ENCODE data around the gene SPC24. TPM values are rescaled to one million over a fixed set of nuclear protein-coding genes. Genes with fewer than 3 reads are reported as not detected.
"Not testable (repeated sequence)": the region's sequence is repeated elsewhere in the genome, so short reads cannot be mapped to it uniquely, and the experiment has no call there.

SPC24 gene
- total and polyA plus RNA-seq, 9 donors = 10.8 to 18.7 (median 15.1) TPM

- 60% methylated on average over 4 of the region's 7 CpGs for WGBS (ENCODE audit: insufficient coverage)
- H3K27me3 ChIP-seq (ENCODE audit: control insufficient read depth, insufficient read depth, low read length) = no peaks in the 10 kb centered on the region
- H3K4me3 ChIP-seq (ENCODE audit: low read length) = no peak overlapping the region
- H3K27ac ChIP-seq (ENCODE audit: low read length) = peak overlapping the region; percentile 59
- peaks cover 56% of the 10 kb centered on the region for H3K36me3 ChIP-seq (ENCODE audit: control insufficient read depth, insufficient read depth, low read length)
- DNase-seq = no peak
- no peaks in the 10 kb centered on the region for H3K9me3 ChIP-seq (replicated peaks; ENCODE audit: control insufficient read depth, low read depth, low read length)
- peaks cover 5% of the 10 kb centered on the region for H3K4me1 ChIP-seq (ENCODE audit: control insufficient read depth, insufficient read depth, low read length)
These were observed 24.1 kb downstream of the SPC24 start for GRCh38 chr19:11131471-11131870.

GRCh38 chr19:11130824-11131455, 24.6 kb downstream of the SPC24 start:
- Histone ChIP-seq H3K27me3 (ENCODE audit: control insufficient read depth, insufficient read depth, low read length) (no peaks in the 10 kb centered on the region), H3K4me3 (ENCODE audit: low read length) (no peak overlapping the region), H3K4me1 (ENCODE audit: control insufficient read depth, insufficient read depth, low read length) (peaks cover 5% of the 10 kb centered on the region), H3K36me3 (ENCODE audit: control insufficient read depth, insufficient read depth, low read length) (peaks cover 61% of the 10 kb centered on the region), H3K9me3 (replicated peaks; ENCODE audit: control insufficient read depth, low read depth, low read length) (no peaks in the 10 kb centered on the region), H3K27ac (ENCODE audit: low read length) (peak overlapping the region; percentile 59)
- peak; percentile 79 for DNase-seq
- WGBS (ENCODE audit: insufficient coverage) = 42% methylated on average over 14 of the region's 19 CpGs

- Histone ChIP-seq H3K4me3 (ENCODE audit: low read length) (no peak overlapping the region), H3K9me3 (replicated peaks; ENCODE audit: control insufficient read depth, low read depth, low read length) (no peaks in the 10 kb centered on the region), H3K4me1 (ENCODE audit: control insufficient read depth, insufficient read depth, low read length) (peaks cover 5% of the 10 kb centered on the region), H3K27ac (ENCODE audit: low read length) (no peak overlapping the region), H3K36me3 (ENCODE audit: control insufficient read depth, insufficient read depth, low read length) (peaks cover 83% of the 10 kb centered on the region), H3K27me3 (ENCODE audit: control insufficient read depth, insufficient read depth, low read length) (no peaks in the 10 kb centered on the region)
- DNase-seq = no peak
- 93% methylated on average over 13 of the region's 15 CpGs for WGBS (ENCODE audit: insufficient coverage)
These were observed 27.7 kb downstream of the SPC24 start for GRCh38 chr19:11127905-11128304.

GRCh38 chr19:11125994-11126685, 29.4 kb downstream of the SPC24 start:
- Histone ChIP-seq H3K4me3 (ENCODE audit: low read length) (no peak overlapping the region), H3K27me3 (ENCODE audit: control insufficient read depth, insufficient read depth, low read length) (no peaks in the 10 kb centered on the region), H3K27ac (ENCODE audit: low read length) (no peak overlapping the region), H3K4me1 (ENCODE audit: control insufficient read depth, insufficient read depth, low read length) (peaks cover 5% of the 10 kb centered on the region), H3K36me3 (ENCODE audit: control insufficient read depth, insufficient read depth, low read length) (peaks cover 73% of the 10 kb centered on the region), H3K9me3 (replicated peaks; ENCODE audit: control insufficient read depth, low read depth, low read length) (no peaks in the 10 kb centered on the region)
- peak; percentile 86 for DNase-seq
- WGBS (ENCODE audit: insufficient coverage) = 88% methylated on average over 2 of the region's 11 CpGs

- WGBS (ENCODE audit: insufficient coverage) = 93% methylated on average over 2 of the region's 4 CpGs
- not testable (repeated sequence) for H3K27ac ChIP-seq (ENCODE audit: low read length); H3K4me1 ChIP-seq (ENCODE audit: control insufficient read depth, insufficient read depth, low read length); H3K4me3 ChIP-seq (ENCODE audit: low read length); DNase-seq; H3K9me3 ChIP-seq (replicated peaks; ENCODE audit: control insufficient read depth, low read depth, low read length); H3K27me3 ChIP-seq (ENCODE audit: control insufficient read depth, insufficient read depth, low read length)
- H3K36me3 ChIP-seq (ENCODE audit: control insufficient read depth, insufficient read depth, low read length) = peaks cover 71% of the 10 kb centered on the region
These were observed 31.4 kb downstream of the SPC24 start for GRCh38 chr19:11124157-11124556.

GRCh38 chr19:11123114-11123513, 32.5 kb downstream of the SPC24 start:
- no peaks in the 10 kb centered on the region for H3K4me1 ChIP-seq (ENCODE audit: control insufficient read depth, insufficient read depth, low read length)
- no peaks in the 10 kb centered on the region for H3K27me3 ChIP-seq (ENCODE audit: control insufficient read depth, insufficient read depth, low read length)
- H3K9me3 ChIP-seq (replicated peaks; ENCODE audit: control insufficient read depth, low read depth, low read length) = no peaks in the 10 kb centered on the region
- 90% methylated on average over 10 of the region's 13 CpGs for WGBS (ENCODE audit: insufficient coverage)
- DNase-seq = no peak
- H3K27ac ChIP-seq (ENCODE audit: low read length) = no peak overlapping the region
- no peak overlapping the region for H3K4me3 ChIP-seq (ENCODE audit: low read length)
- H3K36me3 ChIP-seq (ENCODE audit: control insufficient read depth, insufficient read depth, low read length) = peaks cover 71% of the 10 kb centered on the region

GRCh38 chr19:11121963-11122362, 33.6 kb downstream of the SPC24 start:
- not testable (repeated sequence) for H3K4me1 ChIP-seq (ENCODE audit: control insufficient read depth, insufficient read depth, low read length); H3K4me3 ChIP-seq (ENCODE audit: low read length); H3K27ac ChIP-seq (ENCODE audit: low read length); H3K27me3 ChIP-seq (ENCODE audit: control insufficient read depth, insufficient read depth, low read length); DNase-seq; H3K9me3 ChIP-seq (replicated peaks; ENCODE audit: control insufficient read depth, low read depth, low read length)
- WGBS (ENCODE audit: insufficient coverage) = 83% methylated on average over 4 of the region's 17 CpGs
- H3K36me3 ChIP-seq (ENCODE audit: control insufficient read depth, insufficient read depth, low read length) = peaks cover 69% of the 10 kb centered on the region

- no peaks in the 10 kb centered on the region for H3K9me3 ChIP-seq (replicated peaks; ENCODE audit: control insufficient read depth, low read depth, low read length)
- H3K27me3 ChIP-seq (ENCODE audit: control insufficient read depth, insufficient read depth, low read length) = no peaks in the 10 kb centered on the region
- 81% methylated on average over 7 of the region's 9 CpGs for WGBS (ENCODE audit: insufficient coverage)
- no peaks in the 10 kb centered on the region for H3K4me1 ChIP-seq (ENCODE audit: control insufficient read depth, insufficient read depth, low read length)
- no peak overlapping the region for H3K27ac ChIP-seq (ENCODE audit: low read length)
- H3K36me3 ChIP-seq (ENCODE audit: control insufficient read depth, insufficient read depth, low read length) = peaks cover 80% of the 10 kb centered on the region
- no peak for DNase-seq
- no peak overlapping the region for H3K4me3 ChIP-seq (ENCODE audit: low read length)
These were observed 39.1 kb downstream of the SPC24 start for GRCh38 chr19:11116507-11116906.

GRCh38 chr19:11115895-11116446, 39.6 kb downstream of the SPC24 start:
- H3K4me1 ChIP-seq (ENCODE audit: control insufficient read depth, insufficient read depth, low read length) = no peaks in the 10 kb centered on the region
- no peak overlapping the region for H3K27ac ChIP-seq (ENCODE audit: low read length)
- no peaks in the 10 kb centered on the region for H3K27me3 ChIP-seq (ENCODE audit: control insufficient read depth, insufficient read depth, low read length)
- DNase-seq = no peak
- no peak overlapping the region for H3K4me3 ChIP-seq (ENCODE audit: low read length)
- WGBS (ENCODE audit: insufficient coverage) = 90% methylated on average over 8 of the region's 11 CpGs
- no peaks in the 10 kb centered on the region for H3K9me3 ChIP-seq (replicated peaks; ENCODE audit: control insufficient read depth, low read depth, low read length)
- H3K36me3 ChIP-seq (ENCODE audit: control insufficient read depth, insufficient read depth, low read length) = peaks cover 84% of the 10 kb centered on the region

- H3K27ac ChIP-seq (ENCODE audit: low read length) = no peak overlapping the region
- H3K36me3 ChIP-seq (ENCODE audit: control insufficient read depth, insufficient read depth, low read length) = peaks cover 84% of the 10 kb centered on the region
- H3K9me3 ChIP-seq (replicated peaks; ENCODE audit: control insufficient read depth, low read depth, low read length) = no peaks in the 10 kb centered on the region
- H3K27me3 ChIP-seq (ENCODE audit: control insufficient read depth, insufficient read depth, low read length) = no peaks in the 10 kb centered on the region
- no peaks in the 10 kb centered on the region for H3K4me1 ChIP-seq (ENCODE audit: control insufficient read depth, insufficient read depth, low read length)
- 100% methylated on average over 3 of the region's 5 CpGs for WGBS (ENCODE audit: insufficient coverage)
- no peak overlapping the region for H3K4me3 ChIP-seq (ENCODE audit: low read length)
- no peak for DNase-seq
These were observed 40.5 kb downstream of the SPC24 start for GRCh38 chr19:11115042-11115441.

Measured in muscle of leg (tissue), 11 donors.